MCF 10A (cell line): ENCODE results near the gene GLI1. TPM values are rescaled to one million over a fixed set of nuclear protein-coding genes. Genes with fewer than 3 reads are reported as not detected.
A peak's percentile ranks its signal among the peaks of the same experiment; 100 is the strongest.

Source experiments
- BruUV-seq: library from RNA; stranded (reverse); fragments of 400-500 nt; replicated peaks from 2 replicates; lab custom pipeline; 2021; lab: Mats Ljungman, UMichigan
- CTCF ChIA-PET: fragments of 300-600 bp; sonication (Branson Sonifier 250); formaldehyde crosslinking; extraction: SDS; loops from one replicate; lab custom pipeline; 2021; ENCODE audit warnings: antibody characterized with exemption, inconsistent platforms; lab: Yijun Ruan, JAX
- POLR2A ChIA-PET: fragments of 300-600, 350-650 bp; sonication (Branson Sonifier 250); formaldehyde crosslinking; extraction: SDS; loops from one replicate; lab custom pipeline; 2020; ENCODE audit warnings: antibody characterized with exemption, inconsistent platforms; lab: Yijun Ruan, JAX
- DNase-seq: peaks from one replicate; pipeline ENCODE4 v3.0.0-alpha.2; 2018; ENCODE audit not compliant: unreplicated experiment
- H3K27ac Mint-ChIP-seq: one replicate; pipeline ENCODE4 v1.8.0; 2022; ENCODE audit warnings: mild to moderate bottlenecking, low read depth, mixed read lengths; ENCODE audit not compliant: unreplicated experiment
- H3K27me3 Mint-ChIP-seq: one replicate; pipeline ENCODE4 v1.8.0; 2022; ENCODE audit warnings: mixed read lengths; ENCODE audit not compliant: insufficient read depth, unreplicated experiment
- H3K36me3 Mint-ChIP-seq: one replicate; pipeline ENCODE4 v1.8.0; 2022; ENCODE audit warnings: mild to moderate bottlenecking, moderate library complexity, mixed read lengths; ENCODE audit not compliant: insufficient read depth, unreplicated experiment
- H3K4me1 Mint-ChIP-seq: one replicate; pipeline ENCODE4 v1.8.0; 2022; ENCODE audit warnings: mixed read lengths; ENCODE audit not compliant: insufficient read depth, unreplicated experiment
- H3K4me3 Mint-ChIP-seq: one replicate; pipeline ENCODE4 v1.8.0; 2022; ENCODE audit warnings: mild to moderate bottlenecking, moderate library complexity, mixed read lengths; ENCODE audit not compliant: unreplicated experiment
- H3K9me3 Mint-ChIP-seq: one replicate; pipeline ENCODE4 v1.8.0; 2022; ENCODE audit warnings: mixed read lengths; ENCODE audit not compliant: unreplicated experiment
- CTCF ChIP-seq: fragments of 200-600 bp; IDR thresholded peaks from one replicate; pipeline ENCODE4 v1.8.0; 2022; ENCODE audit warnings: antibody characterized with exemption, mild to moderate bottlenecking; ENCODE audit not compliant: unreplicated experiment
- intact Hi-C: fragments of 100-400 bp; cut with micrococcal nuclease; formaldehyde crosslinking; loops from 2 replicates; pipeline ENCODE4 v1.14.1; 2022
- microRNA-seq: library from miRNA; unstranded; fragments of <30 nt; microRNA quantifications from one replicate; pipeline ENCODE4 v1.2.0, GENCODE V29; 2022
- total RNA-seq: library from RNA; stranded (reverse); gene quantifications from 2 replicates; pipeline ENCODE4 v1.2.3, GENCODE V29; 2022

GLI1 gene
- total RNA-seq, 1 experiment from 2014 or later: not detected

GRCh38 chr12:57521525-57522010 is 62.0 kb downstream of the GLI1 start:
- no peak for DNase-seq

More at GRCh38 chr12:57521525-57522010, 62.0 kb downstream of the GLI1 start:
- POLR2A ChIA-PET: interaction anchor here (0.6 to 3.8 kb wide), 4 partner anchors 11 to 1265 kb away, joined by 3 to 43 read pairs (median 20); partner anchors contain the start of gene DCTN2
- Mint-ChIP-seq H3K27me3 (no peaks in the 10 kb centered on the region), H3K9me3 (no peaks in the 10 kb centered on the region), H3K27ac (peak overlapping the region; percentile 98), H3K4me3 (peak overlapping the region; percentile 90), H3K36me3 (peaks cover 76% of the 10 kb centered on the region), H3K4me1 (peaks cover 43% of the 10 kb centered on the region)
- BruUV-seq: no TSS peak
- intact Hi-C loops: loop anchor here (1.0 kb wide), 1 partner anchor 26 kb away; the partner anchor contains the start of gene DCTN2
- TF ChIP-seq CTCF: no peak
- CTCF ChIA-PET: no interaction called here

Small RNA genes lying within 50 kb of the gene (microRNA-seq; reads per million reads assigned to microRNA genes)
- gene MIR616: 1.3 reads per million, percentile 3 among the genes with 10 or more reads in this experiment
- not detected for gene MIR6758

Other genes starting within 250 kb of the GLI1 start
- 2.2 and 2.8 TPM in 2 replicates for gene NXPH4, start 243.0 kb upstream of the GLI1 start, total RNA-seq
- 375 and 421 TPM in 2 replicates for gene SHMT2, start 230.1 kb upstream of the GLI1 start, total RNA-seq
- 2.5 and 2.8 TPM in 2 replicates for gene STAC3, start 208.6 kb upstream of the GLI1 start, total RNA-seq
- gene R3HDM2, start 28.7 kb upstream of the GLI1 start, total RNA-seq: 53.9 and 64.8 TPM in 2 replicates
- not detected in 2 replicates for gene INHBC, start 25.0 kb upstream of the GLI1 start, total RNA-seq
- gene INHBE, start 4.5 kb upstream of the GLI1 start, total RNA-seq: 2.1 and 5.0 TPM in 2 replicates
- gene ARHGAP9, start 20.1 kb downstream of the GLI1 start, total RNA-seq: 0.69 and 1.1 TPM in 2 replicates
- 714 and 762 TPM in 2 replicates for gene MARS1, start 28.3 kb downstream of the GLI1 start, total RNA-seq
- gene DDIT3, start 60.7 kb downstream of the GLI1 start, total RNA-seq: 156 and 168 TPM in 2 replicates
- gene MBD6, start 63.0 kb downstream of the GLI1 start, total RNA-seq: 96.5 and 111 TPM in 2 replicates
- 149 and 188 TPM in 2 replicates for gene DCTN2, start 87.4 kb downstream of the GLI1 start, total RNA-seq
- 0.56 TPM in 2 replicates for gene KIF5A, start 90.3 kb downstream of the GLI1 start, total RNA-seq
- gene PIP4K2C, start 131.4 kb downstream of the GLI1 start, total RNA-seq: 32.0 and 38.0 TPM in 2 replicates
- gene DTX3, start 145.0 kb downstream of the GLI1 start, total RNA-seq: 1.7 and 2.0 TPM in 2 replicates
- 0.37 and 0.83 TPM in 2 replicates for gene ARHGEF25, start 151.7 kb downstream of the GLI1 start, total RNA-seq
- 0.29 and 0.40 TPM in 2 replicates for gene B4GALNT1, start 173.4 kb downstream of the GLI1 start, total RNA-seq
- gene OS9, start 234.3 kb downstream of the GLI1 start, total RNA-seq: 125 and 173 TPM in 2 replicates